Smooth muscle cell (in vitro differentiated cells): ENCODE data around the gene RASGRP1. TPM values are rescaled to one million over a fixed set of nuclear protein-coding genes. Genes with fewer than 3 reads are reported as not detected.

Source experiments
- DNase-seq: peaks from one replicate; lab custom pipeline; 2025; ENCODE audit not compliant: unreplicated experiment; lab: John Stamatoyannopoulos, UW
- H2AFZ ChIP-seq: fragments of 200-600 bp; sonication (generic); 2 replicates; pipeline ENCODE4 v1.6.0; 2016; ENCODE audit warnings: antibody characterized with exemption, low read depth, mild to moderate bottlenecking
- H3F3A ChIP-seq: fragments of 200-600 bp; sonication (generic); 2 replicates; pipeline ENCODE4 v1.6.0; 2017; ENCODE audit warnings: antibody characterized with exemption, low read depth
- H3K27ac ChIP-seq: fragments of 200-600 bp; sonication (generic); 2 replicates; pipeline ENCODE4 v1.5.1; 2016; ENCODE audit warnings: low read depth, mild to moderate bottlenecking
- H3K27me3 ChIP-seq: fragments of 200-600 bp; sonication (generic); 2 replicates; pipeline ENCODE4 v1.6.1; 2016; ENCODE audit warnings: low read depth, mild to moderate bottlenecking
- H3K36me3 ChIP-seq: fragments of 200-600 bp; sonication (generic); 2 replicates; pipeline ENCODE4 v1.5.1; 2016; ENCODE audit warnings: low read depth
- H3K4me1 ChIP-seq: fragments of 200-600 bp; sonication (generic); 2 replicates; pipeline ENCODE4 v1.5.1; 2016; ENCODE audit warnings: low read depth
- H3K4me2 ChIP-seq: fragments of 200-600 bp; sonication (generic); 2 replicates; pipeline ENCODE4 v1.6.0; 2016; ENCODE audit warnings: mild to moderate bottlenecking
- H3K4me3 ChIP-seq: fragments of 200-600 bp; sonication (generic); 2 replicates; pipeline ENCODE4 v1.5.1; 2016; ENCODE audit warnings: mild to moderate bottlenecking
- H3K79me2 ChIP-seq: fragments of 200-600 bp; sonication (generic); 2 replicates; pipeline ENCODE4 v1.6.0; 2016; ENCODE audit warnings: low read depth, mild to moderate bottlenecking
- H3K9ac ChIP-seq: fragments of 200-600 bp; sonication (generic); 2 replicates; pipeline ENCODE4 v1.6.0; 2016; ENCODE audit warnings: low read depth
- H3K9me3 ChIP-seq: fragments of 200-600 bp; sonication (generic); replicated peaks from 2 replicates; pipeline ENCODE4 v1.5.1; 2016; ENCODE audit warnings: low read depth
- H4K20me1 ChIP-seq: fragments of 200-600 bp; sonication (generic); 2 replicates; pipeline ENCODE4 v1.6.0; 2016; ENCODE audit warnings: low read depth
- CTCF ChIP-seq: fragments of 200-600 bp; sonication (generic); IDR thresholded peaks from 2 replicates; pipeline ENCODE4 v1.5.1; 2017; ENCODE audit warnings: borderline replicate concordance, mild to moderate bottlenecking, antibody characterized with exemption; ENCODE audit not compliant: insufficient read depth, poor library complexity, severe bottlenecking
- WGBS: methylation state at CpG from one replicate; pipeline ENCODE4 v1.1.7; 2016; ENCODE audit warnings: low lambda C conversion rate; 5-methylcytosine and 5-hydroxymethylcytosine counted together
- polyA plus RNA-seq: library from polyadenylated mRNA; unstranded; fragments of >200 nt; fragmentation: Nextera tagmentation; extraction: Ambion mirVana; gene quantifications from 2 replicates; pipeline ENCODE4 v1.2.1, GENCODE V29; 2016
- total RNA-seq: library from RNA; depleted of rRNA; stranded (reverse); fragments of >200 nt; gene quantifications from 2 replicates; pipeline ENCODE4 v1.2.3, GENCODE V29; 2014

The RASGRP1 gene
- total and polyA plus RNA-seq, 2 experiments from 2014 or later, result 0.97 to 10.0 TPM

GRCh38 chr15:38578626-38579025 is 14.0 kb upstream of the RASGRP1 start:
- no peaks in the 10 kb centered on the region for H3K79me2 ChIP-seq
- H3F3A ChIP-seq, result no peaks in the 10 kb centered on the region
- H3K36me3 ChIP-seq, result no peaks in the 10 kb centered on the region
- WGBS, result 90% methylated on average over 3 of the region's 3 CpGs
- TF ChIP-seq CTCF, result no peak
- H4K20me1 ChIP-seq, result no peaks in the 10 kb centered on the region
- H3K4me3 ChIP-seq, result no peak overlapping the region
- H3K9me3 ChIP-seq, result no peaks in the 10 kb centered on the region
- no peak overlapping the region for H3K4me2 ChIP-seq
- DNase-seq, result no peak
- peaks cover 5% of the 10 kb centered on the region for H3K27me3 ChIP-seq
- no peak overlapping the region for H3K27ac ChIP-seq
- no peaks in the 10 kb centered on the region for H3K4me1 ChIP-seq
- H2AFZ ChIP-seq, result no peak overlapping the region
- no peak overlapping the region for H3K9ac ChIP-seq

- TF ChIP-seq CTCF, result no peak
- DNase-seq, result no peak
- 93% methylated on average over 7 of the region's 7 CpGs for WGBS
- Histone ChIP-seq H3F3A (no peaks in the 10 kb centered on the region), H3K4me1 (no peaks in the 10 kb centered on the region), H3K27me3 (peaks cover 5% of the 10 kb centered on the region), H3K27ac (no peak overlapping the region), H3K9me3 (no peaks in the 10 kb centered on the region), H3K9ac (no peak overlapping the region), H4K20me1 (no peaks in the 10 kb centered on the region), H3K36me3 (no peaks in the 10 kb centered on the region), H3K4me3 (no peak overlapping the region), H3K4me2 (no peak overlapping the region), H3K79me2 (no peaks in the 10 kb centered on the region), H2AFZ (no peak overlapping the region)
These were observed 12.9 kb upstream of the RASGRP1 start for GRCh38 chr15:38577424-38577987.

- WGBS, result 98% methylated on average over 3 of the region's 3 CpGs
- no peak overlapping the region for H3K4me2 ChIP-seq
- H3K36me3 ChIP-seq, result no peaks in the 10 kb centered on the region
- no peaks in the 10 kb centered on the region for H3F3A ChIP-seq
- H3K79me2 ChIP-seq, result no peaks in the 10 kb centered on the region
- no peaks in the 10 kb centered on the region for H4K20me1 ChIP-seq
- no peak overlapping the region for H3K9ac ChIP-seq
- no peaks in the 10 kb centered on the region for H3K9me3 ChIP-seq
- no peaks in the 10 kb centered on the region for H3K4me1 ChIP-seq
- no peak overlapping the region for H3K4me3 ChIP-seq
- TF ChIP-seq CTCF, result no peak
- no peak overlapping the region for H2AFZ ChIP-seq
- no peak overlapping the region for H3K27ac ChIP-seq
- DNase-seq, result no peak
- H3K27me3 ChIP-seq, result peaks cover 5% of the 10 kb centered on the region
These were observed 12.2 kb upstream of the RASGRP1 start for GRCh38 chr15:38576837-38577236.

GRCh38 chr15:38576261-38576660 is 11.6 kb upstream of the RASGRP1 start:
- no peaks in the 10 kb centered on the region for H3K36me3 ChIP-seq
- TF ChIP-seq CTCF, result no peak
- peaks cover 5% of the 10 kb centered on the region for H3K27me3 ChIP-seq
- H3K27ac ChIP-seq, result no peak overlapping the region
- no peak overlapping the region for H3K9ac ChIP-seq
- no peaks in the 10 kb centered on the region for H3K79me2 ChIP-seq
- no peaks in the 10 kb centered on the region for H3K9me3 ChIP-seq
- H2AFZ ChIP-seq, result no peak overlapping the region
- no peak overlapping the region for H3K4me3 ChIP-seq
- WGBS, result 88% methylated on average over 1 of the region's 1 CpG
- H3F3A ChIP-seq, result no peaks in the 10 kb centered on the region
- no peaks in the 10 kb centered on the region for H4K20me1 ChIP-seq
- no peak overlapping the region for H3K4me2 ChIP-seq
- DNase-seq, result no peak
- H3K4me1 ChIP-seq, result no peaks in the 10 kb centered on the region
